KOPT-K1 (cell line): ENCODE results near the gene ABCC9.
"Not testable (repeated sequence)": the region's sequence is repeated elsewhere in the genome, so short reads cannot be mapped to it uniquely, and the experiment has no call there.

Experiments used
- H3K27ac ChIP-seq: fragments of 200-600 bp; sonication (generic); 2 replicates; pipeline ENCODE4 v1.5.1; 2016; ENCODE audit warnings: antibody characterized with exemption, mild to moderate bottlenecking, low read depth, low read length; ENCODE audit not compliant: poor library complexity, severe bottlenecking
- H3K36me3 ChIP-seq: fragments of 200-600 bp; sonication (generic); 2 replicates; pipeline ENCODE4 v1.5.1; 2017; ENCODE audit warnings: antibody characterized with exemption, mild to moderate bottlenecking, low read length, moderate library complexity; ENCODE audit not compliant: insufficient read depth
- H3K9me3 ChIP-seq: fragments of 200-600 bp; sonication (generic); 2 replicates; pipeline ENCODE4 v1.5.1; 2017; ENCODE audit warnings: antibody characterized with exemption, low read length, mild to moderate bottlenecking; ENCODE audit not compliant: insufficient read depth, poor library complexity, severe bottlenecking

Gene ABCC9

GRCh38 chr12:21797539-21797938 is 143.7 kb downstream of the ABCC9 start:
- no peak overlapping the region for H3K27ac ChIP-seq
- H3K9me3 ChIP-seq, result no peaks in the 10 kb centered on the region
- no peaks in the 10 kb centered on the region for H3K36me3 ChIP-seq

GRCh38 chr12:21795648-21796328 is 145.4 kb downstream of the ABCC9 start:
- no peaks in the 10 kb centered on the region for H3K9me3 ChIP-seq
- H3K27ac ChIP-seq, result no peak overlapping the region
- H3K36me3 ChIP-seq, result no peaks in the 10 kb centered on the region

DNA sequence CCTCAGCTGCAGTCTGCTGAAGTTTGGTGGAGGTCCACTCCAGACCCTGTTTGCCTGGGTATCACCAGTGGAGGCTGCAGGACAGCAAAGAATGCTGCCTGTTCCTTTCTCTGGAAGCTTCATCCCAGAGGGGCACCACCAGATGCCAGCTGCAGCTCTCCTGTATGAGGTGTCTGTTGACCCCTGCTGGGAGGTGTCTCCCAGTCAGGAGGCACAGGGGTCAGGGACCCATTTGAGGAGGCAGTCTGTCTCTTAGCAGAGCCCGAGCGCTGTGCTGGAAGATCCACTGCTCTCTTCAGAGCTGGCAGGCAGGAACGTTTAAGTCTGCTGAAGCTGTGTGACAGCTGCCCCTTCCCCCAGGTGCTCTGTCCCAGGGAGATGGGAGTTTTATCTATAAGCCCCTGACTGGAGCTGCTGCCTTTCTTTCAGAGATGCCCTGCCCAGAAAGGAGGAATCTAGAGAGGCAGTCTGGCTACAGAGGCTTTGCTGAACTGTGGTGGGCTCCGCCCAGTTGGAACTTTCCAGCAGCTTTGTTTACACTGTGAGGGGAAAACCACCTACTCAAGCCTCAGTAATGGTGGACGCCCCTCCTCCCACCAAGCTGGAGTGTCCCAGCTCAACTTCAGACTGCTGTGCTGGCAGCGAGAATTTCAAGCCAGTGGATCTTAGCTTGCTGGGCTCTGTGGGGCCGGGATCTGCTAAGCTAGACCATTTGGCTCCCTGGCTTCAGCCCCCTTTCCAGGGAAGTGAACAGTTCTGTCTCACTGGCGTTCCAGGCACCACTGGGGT is 146.2 kb downstream of the ABCC9 start:
- H3K36me3 ChIP-seq, H3K27ac ChIP-seq, H3K9me3 ChIP-seq: not testable (repeated sequence)

DNA sequence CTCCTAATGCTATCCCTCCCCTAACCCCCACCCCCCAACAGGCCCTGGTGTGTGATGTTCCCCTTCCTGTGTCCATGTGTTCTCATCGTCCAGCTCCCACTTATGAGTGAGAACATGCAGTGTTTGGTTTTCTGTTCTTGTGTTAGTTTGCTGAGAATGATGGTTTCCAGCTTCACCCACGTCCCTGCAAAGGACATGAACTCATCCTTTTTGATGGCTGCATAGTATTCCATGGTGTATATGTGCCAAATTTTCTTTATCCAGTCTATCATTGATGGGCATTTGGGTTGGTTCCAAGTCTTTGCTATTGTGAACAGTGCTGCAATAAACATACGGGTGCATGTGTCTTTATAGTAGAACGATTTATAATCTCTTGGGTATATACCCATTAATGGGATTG is 151.5 kb downstream of the ABCC9 start:
- not testable (repeated sequence) for H3K27ac ChIP-seq, H3K9me3 ChIP-seq, H3K36me3 ChIP-seq

GRCh38 chr12:21788089-21788983 is 152.9 kb downstream of the ABCC9 start:
- H3K27ac ChIP-seq, result no peak overlapping the region
- no peaks in the 10 kb centered on the region for H3K36me3 ChIP-seq
- no peaks in the 10 kb centered on the region for H3K9me3 ChIP-seq

DNA sequence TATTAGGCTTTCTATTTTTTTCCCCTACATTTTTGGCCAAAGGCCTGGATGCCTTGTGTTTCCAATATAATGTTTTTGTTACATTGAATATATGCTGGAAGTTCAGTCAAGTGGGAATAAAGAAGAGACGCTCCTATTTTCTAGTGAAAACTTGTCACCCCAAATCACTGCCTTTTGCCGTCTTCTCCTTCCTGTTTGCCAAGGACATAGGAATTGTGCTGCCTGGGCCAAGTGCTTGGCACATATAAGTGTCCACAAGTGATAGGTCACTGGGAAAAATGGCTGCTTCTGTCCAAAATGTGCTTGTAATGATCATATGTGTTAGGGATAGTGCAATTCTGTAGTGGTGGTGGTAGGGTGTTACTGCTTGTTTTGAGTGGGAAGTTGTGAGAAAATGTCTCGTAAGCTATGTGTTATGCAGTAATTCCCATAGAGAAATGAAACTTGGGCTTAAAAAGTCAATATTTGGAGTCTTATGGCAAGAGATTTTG is 155.1 kb downstream of the ABCC9 start:
- H3K36me3 ChIP-seq, result no peaks in the 10 kb centered on the region
- H3K9me3 ChIP-seq, result no peaks in the 10 kb centered on the region

DNA sequence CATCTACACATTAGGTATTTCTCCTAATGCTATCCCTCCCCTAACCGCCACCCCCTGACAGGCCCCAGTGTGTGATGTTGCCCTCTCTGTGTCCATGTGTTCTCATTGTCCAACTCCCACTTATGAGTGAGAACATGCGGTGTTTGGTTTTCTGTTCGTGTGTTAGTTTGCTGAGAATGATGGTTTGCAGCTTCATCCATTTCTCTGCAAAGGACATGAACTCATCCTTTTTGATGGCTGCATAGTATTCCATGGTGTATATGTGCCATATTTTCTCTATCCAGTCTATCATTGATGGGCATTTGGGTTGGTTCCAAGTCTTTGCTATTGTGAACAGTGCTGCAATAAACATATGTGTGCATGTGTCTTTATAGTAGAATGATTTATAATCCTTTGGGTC is 158.5 kb downstream of the ABCC9 start:
- not testable (repeated sequence) for H3K9me3 ChIP-seq, H3K27ac ChIP-seq, H3K36me3 ChIP-seq

More for the DNA sequence above, 155.1 kb downstream of the ABCC9 start:
- H3K27ac ChIP-seq, result no peak overlapping the region

GRCh38 chr12:21780786-21781185 is 160.4 kb downstream of the ABCC9 start:
- H3K27ac ChIP-seq, result no peak overlapping the region
- H3K9me3 ChIP-seq, result no peaks in the 10 kb centered on the region
- no peaks in the 10 kb centered on the region for H3K36me3 ChIP-seq

DNA sequence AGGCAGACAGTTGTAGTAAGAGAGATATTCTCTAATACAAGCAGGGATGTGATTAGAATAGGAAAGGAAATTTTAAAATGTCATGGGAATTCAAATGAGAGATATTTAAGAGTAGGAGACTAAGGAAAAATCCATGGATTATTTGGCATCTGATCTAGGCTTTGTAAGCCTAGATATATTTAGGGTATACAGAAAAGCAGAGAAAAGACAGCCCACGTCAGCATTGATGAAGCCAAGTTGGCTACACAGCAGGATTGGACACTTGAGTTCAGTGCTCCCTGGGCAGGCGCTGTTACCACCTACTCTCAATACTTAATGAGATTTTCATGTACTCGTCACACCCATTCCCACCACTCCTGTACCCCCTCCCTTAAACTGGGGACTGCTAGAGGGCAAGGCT is 165.1 kb downstream of the ABCC9 start:
- no peaks in the 10 kb centered on the region for H3K36me3 ChIP-seq
- H3K9me3 ChIP-seq, result no peaks in the 10 kb centered on the region
- no peak overlapping the region for H3K27ac ChIP-seq

- Histone ChIP-seq H3K9me3 (no peaks in the 10 kb centered on the region), H3K36me3 (no peaks in the 10 kb centered on the region), H3K27ac (no peak overlapping the region)
These were observed 165.9 kb downstream of the ABCC9 start for GRCh38 chr12:21775133-21775820.

GRCh38 chr12:21774358-21775132 is 166.7 kb downstream of the ABCC9 start, which contains the start of gene KCNJ8:
KCNJ8 (minus strand) TSS chr12:21774706; CDS start chr12:21773616, 1,090 bp downstream.
- no peak within 1 kb of the TSS for H3K27ac ChIP-seq
- no peaks in the 10 kb centered on the region for H3K36me3 ChIP-seq

DNA sequence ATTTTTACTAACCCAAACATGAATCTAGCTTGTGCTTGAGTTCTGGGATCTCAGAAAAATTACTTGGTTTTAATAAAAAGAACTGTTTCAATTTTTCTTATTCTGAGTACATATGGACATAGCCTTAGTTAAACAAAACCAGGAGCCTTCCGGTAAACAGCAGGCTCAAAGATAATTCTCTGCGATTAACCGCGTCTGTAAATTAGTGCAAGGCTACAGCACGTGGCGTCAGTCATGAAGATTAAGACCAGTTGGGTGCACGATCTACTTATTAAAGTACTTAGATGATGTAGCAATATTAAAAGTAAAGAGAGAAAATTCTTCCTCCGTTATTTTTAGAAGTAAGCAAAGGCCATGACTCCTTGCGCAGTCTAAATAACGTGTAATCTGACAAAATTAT is 167.4 kb downstream of the ABCC9 start:
- H3K27ac ChIP-seq, result no peak overlapping the region
- no peaks in the 10 kb centered on the region for H3K9me3 ChIP-seq
- H3K36me3 ChIP-seq, result no peaks in the 10 kb centered on the region

More at GRCh38 chr12:21774358-21775132, 166.7 kb downstream of the ABCC9 start, which contains the start of gene KCNJ8:
- no peaks in the 10 kb centered on the region for H3K9me3 ChIP-seq

- Histone ChIP-seq H3K36me3 (no peaks in the 10 kb centered on the region), H3K9me3 (no peaks in the 10 kb centered on the region), H3K27ac (no peak overlapping the region)
These were observed 167.9 kb downstream of the ABCC9 start for GRCh38 chr12:21773263-21773741.

- Histone ChIP-seq H3K27ac (no peak overlapping the region), H3K36me3 (no peaks in the 10 kb centered on the region), H3K9me3 (no peaks in the 10 kb centered on the region)
These were observed 169.9 kb downstream of the ABCC9 start for GRCh38 chr12:21771311-21771710.
